ENCODE data around the gene VAV3. TPM values are rescaled to one million over a fixed set of nuclear protein-coding genes. Genes with fewer than 3 reads are reported as not detected.

Gene VAV3
- total RNA-seq, 2 experiments from 2014 or later: 5.5 to 5.6 TPM

GRCh38 chr1:107789817-107790524 lies 175.0 kb downstream of the VAV3 start:
- peaks cover 57% of the 10 kb centered on the region for H3K4me1 Mint-ChIP-seq (ENCODE audit: low read depth)

GRCh38 chr1:107788206-107789202 lies 176.5 kb downstream of the VAV3 start:
- no peak for TF ChIP-seq CTCF (IDR thresholded peaks at IDR 0.05)
- H3K4me1 ChIP-seq (ENCODE audit: insufficient read depth, low read length): peaks cover 25% of the 10 kb centered on the region
- H3K4me3 ChIP-seq (ENCODE audit: low read length): no peak overlapping the region
- intact Hi-C loops (cut with DNase I, micrococcal nuclease): loop anchor here (5.0 to 10.0 kb wide), 4 partner anchors 106 to 856 kb away; no protein-coding TSS in a partner anchor
- Mint-ChIP-seq H3K27me3 (no peaks in the 10 kb centered on the region), H3K36me3 (ENCODE audit: low read depth) (no peaks in the 10 kb centered on the region), H3K4me3 (peak overlapping the region; percentile 22), H3K27ac (peak overlapping the region; percentile 88), H3K4me1 (ENCODE audit: low read depth) (peaks cover 63% of the 10 kb centered on the region), H3K9me3 (no peaks in the 10 kb centered on the region)
- no peaks in the 10 kb centered on the region for H3K9me3 ChIP-seq (ENCODE audit: control insufficient read depth in 1 of 2, insufficient read depth in 1 of 2, low read length in 2 of 2)
- DNase-seq: no peak
- CTCF ChIA-PET: interaction anchor here (2.8 kb wide), 1 partner anchor 337 kb away, joined by 11 read pairs; no protein-coding TSS in a partner anchor
- H3K27me3 ChIP-seq (ENCODE audit: control insufficient read depth in 1 of 2, insufficient read depth in 2 of 2, low read length in 2 of 2): no peaks in the 10 kb centered on the region
- no peak overlapping the region for H3K27ac ChIP-seq (ENCODE audit: low read depth in 1 of 2, low read length in 2 of 2)
- no peak for ATAC-seq (ENCODE audit: poor library complexity)
- H3K36me3 ChIP-seq (ENCODE audit: insufficient read depth, low read length): no peaks in the 10 kb centered on the region
- POLR2A ChIA-PET: no interaction called here

More at GRCh38 chr1:107789817-107790524, 175.0 kb downstream of the VAV3 start:
- no peaks in the 10 kb centered on the region for H3K36me3 ChIP-seq (ENCODE audit: insufficient read depth, low read length)
- Mint-ChIP-seq H3K27me3 (no peaks in the 10 kb centered on the region), H3K4me3 (no peak overlapping the region), H3K36me3 (ENCODE audit: low read depth) (no peaks in the 10 kb centered on the region), H3K9me3 (no peaks in the 10 kb centered on the region), H3K27ac (no peak overlapping the region)
- intact Hi-C loops (cut with DNase I, micrococcal nuclease): loop anchor here (5.0 to 10.0 kb wide), 4 partner anchors 105 to 855 kb away; no protein-coding TSS in a partner anchor
- no peak for TF ChIP-seq CTCF (IDR thresholded peaks at IDR 0.05)
- ATAC-seq (ENCODE audit: poor library complexity) (no peak), DNase-seq (no peak)
- ChIA-PET POLR2A (no interaction called here), CTCF (interaction anchor here (2.8 to 4.3 kb wide), 2 partner anchors 8 to 335 kb away, joined by 11 to 21 read pairs; no protein-coding TSS in a partner anchor)
- H3K4me1 ChIP-seq (ENCODE audit: insufficient read depth, low read length): peaks cover 24% of the 10 kb centered on the region
- H3K9me3 ChIP-seq (ENCODE audit: control insufficient read depth in 1 of 2, insufficient read depth in 1 of 2, low read length in 2 of 2): no peaks in the 10 kb centered on the region
- H3K27me3 ChIP-seq (ENCODE audit: control insufficient read depth in 1 of 2, insufficient read depth in 2 of 2, low read length in 2 of 2): no peaks in the 10 kb centered on the region
- no peak overlapping the region for H3K27ac ChIP-seq (ENCODE audit: low read depth in 1 of 2, low read length in 2 of 2)
- H3K4me3 ChIP-seq (ENCODE audit: low read length): no peak overlapping the region

- Histone ChIP-seq H3K27ac (ENCODE audit: low read depth in 1 of 2, low read length in 2 of 2) (peak overlapping the region in 1 of 2 donors; percentile 14), H3K36me3 (ENCODE audit: insufficient read depth, low read length) (no peaks in the 10 kb centered on the region), H3K4me3 (ENCODE audit: low read length) (no peak overlapping the region), H3K9me3 (ENCODE audit: control insufficient read depth in 1 of 2, insufficient read depth in 1 of 2, low read length in 2 of 2) (no peaks in the 10 kb centered on the region), H3K27me3 (ENCODE audit: control insufficient read depth in 1 of 2, insufficient read depth in 2 of 2, low read length in 2 of 2) (no peaks in the 10 kb centered on the region), H3K4me1 (ENCODE audit: insufficient read depth, low read length) (peaks cover 25% of the 10 kb centered on the region)
- no peaks in the 10 kb centered on the region for H3K27me3 Mint-ChIP-seq
- ChIA-PET CTCF (interaction anchor here (1.0 to 2.8 kb wide), 2 partner anchors 338 kb away, joined by 4 to 11 read pairs; no protein-coding TSS in a partner anchor), POLR2A (interaction anchor here (1.4 to 2.1 kb wide), 2 partner anchors 177 to 413 kb away, joined by 4 to 7 read pairs; partner anchors contain the start of gene SLC25A24)
- peaks cover 57% of the 10 kb centered on the region for H3K4me1 Mint-ChIP-seq (ENCODE audit: low read depth)
- peak overlapping the region; percentile 71 for H3K4me3 Mint-ChIP-seq
- no peaks in the 10 kb centered on the region for H3K36me3 Mint-ChIP-seq (ENCODE audit: low read depth)
- ATAC-seq (ENCODE audit: poor library complexity) (no peak), DNase-seq (peak in 3 of 14 experiments; percentile 37 to 45 (median 41))
- intact Hi-C loops (cut with DNase I, micrococcal nuclease): loop anchor here (5.0 to 10.0 kb wide), 4 partner anchors 108 to 858 kb away; no protein-coding TSS in a partner anchor
- H3K27ac Mint-ChIP-seq: peak overlapping the region; percentile 88
- no peak for TF ChIP-seq CTCF (IDR thresholded peaks at IDR 0.05)
- H3K9me3 Mint-ChIP-seq: no peaks in the 10 kb centered on the region
These were observed 177.7 kb downstream of the VAV3 start for GRCh38 chr1:107787299-107787698.

Measured in CD4-positive, alpha-beta T cell (primary cell).